GM19239 (cell line): Measurements from ENCODE around the gene MMP24.
"Not testable (repeated sequence)": the region's sequence is repeated elsewhere in the genome, so short reads cannot be mapped to it uniquely, and the experiment has no call there.

Source experiments
- DNase-seq: peaks from one replicate; pipeline ENCODE4 v3.0.0; 2011; ENCODE audit warnings: low spot score; ENCODE audit not compliant: insufficient read length
- FAIRE-seq: peaks from 2 replicates; lab custom pipeline; 2011; peaks lifted over from hg19 to GRCh38; lab: Jason Lieb, UNC

Gene MMP24

DNA sequence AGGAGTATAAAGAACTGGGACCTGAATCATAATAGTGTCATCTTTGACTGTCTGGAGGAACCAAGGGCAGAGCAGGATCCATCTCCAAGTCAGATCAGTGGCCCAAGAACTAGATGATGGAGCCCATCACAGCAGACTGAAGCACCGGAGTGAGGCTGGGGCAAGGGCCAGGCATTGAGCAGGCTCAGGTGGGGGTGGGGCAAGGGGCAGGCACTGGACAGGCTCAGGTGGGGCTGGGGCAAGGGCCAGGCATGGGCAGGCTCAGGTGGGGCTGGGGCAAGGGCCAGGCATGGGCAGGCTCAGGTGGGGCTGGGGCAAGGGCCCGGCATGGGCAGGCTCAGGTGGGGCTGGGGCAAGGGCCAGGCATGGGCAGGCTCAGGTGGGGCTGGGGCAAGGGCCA is 26.1 kb downstream of the MMP24 start:
- not testable (repeated sequence) for FAIRE-seq, DNase-seq

DNA sequence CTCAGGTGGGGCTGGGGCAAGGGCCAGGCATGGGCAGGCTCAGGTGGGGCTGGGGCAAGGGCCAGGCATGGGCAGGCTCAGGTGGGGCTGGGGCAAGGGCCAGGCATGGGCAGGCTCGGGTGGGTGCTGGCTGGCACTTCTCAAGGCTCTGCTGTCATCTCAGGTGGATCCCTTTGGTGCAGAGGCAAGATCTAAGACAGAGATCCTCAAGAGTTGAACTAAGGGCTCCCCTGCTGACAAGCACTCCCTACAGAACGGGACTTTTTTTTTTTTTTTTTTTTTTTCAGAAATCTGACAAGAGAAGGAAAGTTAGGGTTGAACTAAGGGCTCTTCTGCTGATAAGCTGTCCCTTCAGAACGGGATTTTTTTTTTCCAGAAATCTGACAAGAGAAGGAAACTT is 26.5 kb downstream of the MMP24 start:
- FAIRE-seq, result no peak
- no peak for DNase-seq

DNA sequence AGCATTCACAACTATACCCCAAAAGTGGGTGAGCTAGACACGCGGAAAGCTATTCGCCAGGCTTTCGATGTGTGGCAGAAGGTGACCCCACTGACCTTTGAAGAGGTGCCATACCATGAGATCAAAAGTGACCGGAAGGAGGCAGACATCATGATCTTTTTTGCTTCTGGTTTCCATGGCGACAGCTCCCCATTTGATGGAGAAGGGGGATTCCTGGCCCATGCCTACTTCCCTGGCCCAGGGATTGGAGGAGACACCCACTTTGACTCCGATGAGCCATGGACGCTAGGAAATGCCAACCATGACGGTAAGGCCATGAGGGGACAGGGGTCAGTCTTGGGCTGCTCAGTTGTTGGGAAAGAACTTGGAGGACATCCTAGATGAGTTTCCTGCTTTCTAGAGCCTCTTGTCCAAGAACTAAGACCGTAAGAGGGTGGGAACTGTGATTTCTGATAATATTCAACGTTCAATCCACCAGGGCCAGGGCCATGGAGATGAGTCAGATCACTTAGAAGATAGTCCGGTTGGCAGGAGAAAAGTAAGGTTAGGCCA is 28.0 kb downstream of the MMP24 start:
- DNase-seq (no peak), FAIRE-seq (no peak)

DNA sequence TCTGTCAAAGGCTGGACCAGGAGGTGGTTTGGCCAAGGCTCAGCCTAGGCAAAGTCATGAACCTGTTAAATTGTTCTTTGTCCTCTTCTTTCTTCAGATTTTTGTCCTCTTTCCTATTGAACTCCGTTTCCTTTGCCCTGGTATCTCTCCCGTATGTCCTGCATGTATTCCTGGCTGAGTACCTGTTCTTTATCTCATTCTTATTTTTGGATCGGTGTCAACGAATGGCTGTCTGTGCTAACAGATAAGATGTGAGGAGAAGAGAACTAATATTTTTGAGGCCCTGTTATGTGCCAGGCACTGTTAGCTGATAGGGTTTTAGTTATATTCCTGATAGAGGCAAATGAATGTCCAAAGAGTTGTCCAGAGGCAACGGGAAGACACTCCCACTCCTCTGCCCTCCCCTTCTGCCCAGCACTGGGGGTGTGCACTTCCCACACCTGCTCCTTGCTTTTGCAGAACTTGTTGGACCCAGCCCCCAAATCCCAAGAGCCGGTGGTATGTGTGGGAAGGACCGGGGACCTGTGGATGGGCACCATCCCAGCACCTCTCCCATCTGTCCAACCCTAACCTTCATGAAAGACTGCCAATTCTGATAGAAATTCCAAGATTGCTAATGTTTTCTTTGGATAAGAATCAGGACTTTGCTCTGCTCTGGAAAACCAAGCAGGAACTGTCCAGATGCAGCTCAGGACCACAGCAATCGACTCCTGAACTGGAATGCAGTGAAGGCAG is 30.9 kb downstream of the MMP24 start:
- FAIRE-seq (no peak), DNase-seq (no peak)

DNA sequence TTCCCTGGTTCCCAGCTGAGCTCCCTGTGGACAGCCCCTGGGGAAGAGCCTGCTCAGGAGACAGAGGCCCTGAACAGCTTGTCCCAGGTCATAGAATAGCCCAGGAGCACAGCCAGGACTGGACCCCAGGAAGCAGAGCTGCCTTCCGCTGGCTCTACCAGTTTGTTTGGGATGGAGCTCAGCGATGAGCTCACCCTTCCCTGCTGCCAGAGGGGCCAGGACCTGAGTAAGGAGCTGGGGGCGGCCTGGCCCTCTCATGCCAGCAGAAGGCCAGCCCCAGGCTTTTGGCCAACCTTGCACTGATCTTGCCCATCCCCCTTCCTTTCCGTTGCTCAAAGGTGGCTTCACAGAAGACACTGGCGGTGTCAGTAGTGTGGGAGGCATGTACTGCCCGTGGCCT is 33.9 kb downstream of the MMP24 start:
- FAIRE-seq (no peak), DNase-seq (no peak)

DNA sequence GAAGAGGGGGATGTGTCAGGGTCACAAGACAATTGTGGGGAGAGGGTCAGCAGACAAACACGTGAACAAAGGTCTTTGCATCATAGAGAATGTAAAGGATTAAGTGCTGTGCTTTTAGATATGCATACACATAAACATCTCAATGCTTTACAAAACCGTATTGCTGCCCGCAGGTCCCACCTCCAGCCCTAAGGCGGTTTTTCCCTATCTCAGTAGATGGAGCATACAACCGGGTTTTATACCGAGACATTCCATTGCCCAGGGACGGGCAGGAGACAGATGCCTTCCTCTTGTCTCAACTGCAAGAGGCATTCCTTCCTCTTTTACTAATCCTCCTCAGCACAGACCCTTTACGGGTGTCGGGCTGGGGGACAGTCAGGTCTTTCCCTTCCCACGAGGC is 35.8 kb downstream of the MMP24 start:
- not testable (repeated sequence) for FAIRE-seq, DNase-seq

DNA sequence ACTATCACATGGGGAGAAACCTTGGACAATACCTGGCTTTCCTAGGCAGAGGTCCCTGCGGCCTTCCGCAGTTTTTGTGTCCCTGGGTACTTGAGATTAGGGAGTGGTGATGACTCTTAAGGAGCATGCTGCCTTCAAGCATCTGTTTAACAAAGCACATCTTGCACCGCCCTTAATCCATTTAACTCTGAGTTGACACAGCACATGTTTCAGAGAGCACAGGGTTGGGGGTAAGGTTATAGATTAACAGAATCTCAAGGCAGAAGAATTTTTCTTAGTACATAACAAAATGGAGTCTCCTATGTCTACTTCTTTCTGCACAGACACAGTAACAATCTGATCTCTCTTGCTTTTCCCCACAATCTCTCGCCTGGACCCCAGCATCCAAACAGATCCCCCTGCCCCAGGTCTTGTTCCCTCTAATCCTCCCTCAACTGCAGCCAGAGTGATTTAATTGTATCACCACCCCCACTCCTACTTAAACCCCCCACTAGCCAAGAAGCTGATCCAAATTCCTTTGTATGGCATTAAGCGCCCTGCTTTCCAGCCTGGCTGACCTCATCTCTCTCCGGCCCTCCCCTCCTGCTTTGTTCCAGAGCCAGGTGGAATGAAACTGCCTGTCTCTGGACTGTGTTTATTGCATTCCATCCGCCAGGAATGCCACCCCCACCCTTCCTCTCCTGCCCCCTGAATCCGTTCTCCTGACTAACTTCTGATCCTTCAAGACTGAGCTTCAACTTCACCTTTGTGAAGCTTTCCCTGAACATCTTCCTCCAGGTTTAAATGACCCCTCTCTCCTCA is 36.4 kb downstream of the MMP24 start:
- not testable (repeated sequence) for FAIRE-seq, DNase-seq

DNA sequence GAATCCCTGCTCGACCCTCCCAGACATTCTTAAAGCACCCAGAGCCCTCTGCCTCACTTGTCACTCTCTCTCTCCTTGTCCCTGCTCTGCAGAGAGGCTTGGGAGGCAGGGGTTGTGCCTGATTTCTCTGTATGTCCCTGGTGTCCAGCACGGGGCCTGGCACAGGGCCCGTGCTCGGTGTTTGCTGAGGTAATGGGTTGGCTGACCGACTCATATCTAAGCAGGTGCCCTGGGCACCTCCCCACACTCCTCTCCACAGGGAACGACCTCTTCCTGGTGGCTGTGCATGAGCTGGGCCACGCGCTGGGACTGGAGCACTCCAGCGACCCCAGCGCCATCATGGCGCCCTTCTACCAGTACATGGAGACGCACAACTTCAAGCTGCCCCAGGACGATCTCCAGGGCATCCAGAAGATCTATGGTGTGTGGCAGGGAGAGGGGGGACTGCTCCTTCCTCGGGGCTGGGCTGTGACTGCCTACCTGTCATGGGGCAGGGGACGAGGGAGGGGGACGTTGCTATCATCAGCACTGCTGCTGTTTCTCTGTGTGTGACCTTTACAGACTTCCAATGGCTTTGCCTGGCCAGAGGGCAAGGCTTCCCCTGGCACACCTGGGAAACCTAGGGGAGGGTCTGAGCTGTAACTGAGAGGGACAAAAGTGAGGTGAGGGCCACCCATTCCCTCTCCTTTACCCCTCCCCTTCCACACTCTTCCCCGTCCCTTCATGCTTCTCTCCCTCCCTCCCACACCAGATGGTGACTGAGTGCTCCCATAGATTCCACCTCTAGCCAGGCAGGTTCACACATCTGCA is 37.2 kb downstream of the MMP24 start:
- FAIRE-seq (no peak), DNase-seq (no peak)

DNA sequence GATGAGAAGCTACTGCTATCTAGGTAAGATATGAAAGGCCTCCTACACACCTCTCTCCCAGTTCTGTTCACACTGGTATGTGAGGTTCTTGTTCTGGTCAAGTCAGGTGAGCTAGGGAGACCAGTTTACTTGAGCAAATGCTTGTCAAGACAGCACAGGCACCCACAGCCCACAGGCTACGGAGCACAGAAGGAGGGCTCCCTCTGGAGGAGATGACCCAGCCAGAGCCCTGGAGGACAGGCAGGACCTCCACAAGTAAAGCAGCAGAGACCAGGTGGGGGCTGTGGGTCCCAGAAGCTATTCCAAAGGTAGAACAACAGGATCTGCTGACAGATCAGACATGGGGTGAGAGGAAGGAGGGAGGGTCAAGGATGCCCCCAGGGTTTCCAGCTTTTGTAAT is 38.3 kb downstream of the MMP24 start:
- DNase-seq, result no peak

DNA sequence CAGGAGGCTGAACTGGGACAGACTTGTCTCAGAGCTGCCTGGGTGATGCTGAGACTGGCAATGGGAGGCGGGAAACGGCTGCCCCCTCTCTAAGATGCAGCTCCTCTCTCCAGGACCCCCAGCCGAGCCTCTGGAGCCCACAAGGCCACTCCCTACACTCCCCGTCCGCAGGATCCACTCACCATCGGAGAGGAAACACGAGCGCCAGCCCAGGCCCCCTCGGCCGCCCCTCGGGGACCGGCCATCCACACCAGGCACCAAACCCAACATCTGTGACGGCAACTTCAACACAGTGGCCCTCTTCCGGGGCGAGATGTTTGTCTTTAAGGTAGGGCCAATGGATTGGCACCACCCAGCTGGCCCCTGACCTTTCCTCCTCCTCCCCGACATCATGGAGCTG is 40.6 kb downstream of the MMP24 start:
- no peak for FAIRE-seq

More for the DNA sequence above, 38.3 kb downstream of the MMP24 start:
- FAIRE-seq, result no peak

DNA sequence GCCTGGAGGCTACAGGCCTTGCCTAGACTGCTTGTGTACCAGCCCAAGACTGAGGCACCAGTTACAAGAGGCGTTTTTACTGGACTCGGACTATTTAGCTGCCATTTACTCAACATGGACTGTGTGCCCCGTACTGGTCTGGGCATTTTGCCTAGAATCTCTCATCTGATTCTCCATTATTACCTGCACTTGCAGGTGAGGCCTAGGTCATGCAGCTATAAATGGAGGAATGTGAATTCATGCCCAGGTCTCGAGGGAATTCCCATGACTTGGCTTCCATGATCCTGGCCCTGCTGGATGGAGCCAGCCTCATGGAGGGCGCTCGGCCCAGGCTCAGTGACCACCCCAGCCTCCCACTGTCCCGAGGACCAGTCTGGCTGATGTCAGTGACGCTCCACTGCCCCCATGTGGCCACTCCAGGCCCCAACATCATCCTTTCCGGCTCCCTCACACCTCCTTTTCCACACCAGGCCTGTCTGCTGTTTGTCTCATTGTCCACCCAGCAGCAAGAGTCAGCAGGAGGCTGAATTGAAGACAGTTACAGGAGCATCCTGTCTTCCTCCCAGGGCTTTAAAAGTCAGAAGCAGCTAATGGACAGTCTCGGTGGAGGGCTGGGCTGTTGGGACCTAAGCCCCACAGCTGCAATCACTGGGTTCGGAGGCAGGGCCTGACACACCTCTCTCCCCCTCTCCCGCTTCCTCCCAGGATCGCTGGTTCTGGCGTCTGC is 42.7 kb downstream of the MMP24 start:
- DNase-seq (peak; percentile 68), FAIRE-seq (peak; percentile 11)

More for the DNA sequence above, 40.6 kb downstream of the MMP24 start:
- DNase-seq, result no peak

DNA sequence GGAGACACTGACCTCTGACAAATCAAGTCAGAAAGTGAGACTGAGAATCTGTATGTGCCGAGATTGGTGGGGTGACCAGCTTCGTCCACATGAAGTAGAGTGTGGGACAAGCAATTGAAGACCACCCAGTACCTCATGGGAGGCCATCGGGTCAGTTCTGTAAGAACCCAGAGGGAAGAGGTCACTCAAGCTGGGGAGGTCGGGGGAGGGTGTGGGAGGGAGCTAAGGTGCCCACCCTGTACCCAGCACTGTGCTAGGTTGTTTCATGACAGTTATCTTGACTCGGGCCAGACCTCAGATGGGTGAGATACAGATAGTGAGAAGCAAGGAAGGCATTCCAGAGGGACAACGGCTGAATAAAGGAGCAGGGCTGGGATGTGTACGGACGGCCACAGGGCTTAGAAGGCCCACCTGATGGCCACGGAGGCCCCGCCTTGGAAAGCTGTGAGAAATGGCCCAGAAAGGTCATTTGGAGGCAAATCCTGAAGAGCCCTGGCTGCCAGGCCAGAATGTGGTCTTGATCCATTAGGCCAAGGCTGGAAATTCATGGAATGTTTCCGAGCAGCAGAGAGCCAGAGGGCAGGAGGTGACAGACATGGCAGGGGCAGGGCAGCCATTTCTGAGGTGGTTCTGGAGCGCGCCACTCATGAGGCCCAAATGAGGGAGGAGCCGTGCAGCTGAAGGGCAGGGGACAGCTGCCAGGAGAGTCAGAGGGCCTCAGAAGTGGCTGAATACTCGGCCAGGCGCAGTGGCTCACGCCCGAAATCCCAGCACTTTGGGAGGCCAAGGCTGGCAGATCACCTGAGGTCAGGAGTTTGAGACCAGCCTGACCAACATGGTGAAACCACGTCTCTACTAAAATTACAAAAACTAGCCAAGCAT is 43.8 kb downstream of the MMP24 start:
- no peak for FAIRE-seq
- no peak for DNase-seq

DNA sequence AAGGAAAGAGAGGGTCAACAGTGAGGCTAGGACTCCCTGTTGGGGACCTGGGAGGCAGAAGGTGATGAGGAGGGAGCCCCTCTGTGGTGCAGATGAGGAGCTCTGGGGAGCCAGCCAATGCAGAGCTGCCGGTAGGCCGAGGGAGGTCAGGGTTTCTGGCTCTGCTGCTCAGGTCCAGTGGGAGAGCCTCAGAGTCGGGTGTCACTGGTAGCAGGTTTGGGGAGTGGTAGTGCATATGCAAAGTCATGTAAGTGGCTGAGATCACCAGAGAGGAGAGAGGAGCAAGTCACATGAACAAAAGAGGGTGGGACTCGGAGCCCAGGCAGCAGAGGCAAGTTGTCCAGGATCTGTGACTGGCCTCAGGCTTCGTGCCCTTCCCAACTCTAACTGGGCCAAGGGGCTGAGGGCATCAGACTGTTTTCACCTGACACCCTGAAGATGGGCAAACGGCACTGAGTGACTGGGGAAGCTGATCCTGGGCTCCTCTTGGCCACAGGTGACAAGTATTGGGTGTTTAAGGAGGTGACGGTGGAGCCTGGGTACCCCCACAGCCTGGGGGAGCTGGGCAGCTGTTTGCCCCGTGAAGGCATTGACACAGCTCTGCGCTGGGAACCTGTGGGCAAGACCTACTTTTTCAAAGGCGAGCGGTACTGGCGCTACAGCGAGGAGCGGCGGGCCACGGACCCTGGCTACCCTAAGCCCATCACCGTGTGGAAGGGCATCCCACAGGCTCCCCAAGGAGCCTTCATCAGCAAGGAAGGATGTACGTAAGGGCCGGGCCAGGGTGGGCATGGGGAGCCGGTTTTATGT is 44.8 kb downstream of the MMP24 start:
- FAIRE-seq, result no peak

DNA sequence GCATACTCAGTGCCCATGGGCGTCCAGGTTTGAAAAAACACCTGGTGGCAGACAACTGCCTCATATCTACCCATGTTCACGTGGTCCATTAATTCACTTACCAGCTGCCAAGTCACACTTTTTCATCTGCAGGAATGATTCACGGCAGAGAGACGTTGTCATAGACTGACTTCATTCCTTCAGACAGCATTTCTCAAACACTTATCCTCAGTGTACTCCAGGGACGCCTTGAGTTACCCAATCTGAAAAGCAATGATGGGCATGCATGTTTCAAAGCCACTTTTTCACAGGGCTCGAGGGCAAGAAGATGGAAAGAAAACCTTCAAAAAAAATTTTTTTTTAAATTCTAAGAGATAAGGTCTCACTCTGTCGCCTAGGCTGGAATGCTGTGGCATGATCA is 45.4 kb downstream of the MMP24 start:
- DNase-seq, result no peak

More for the DNA sequence above, 44.8 kb downstream of the MMP24 start:
- no peak for DNase-seq

DNA sequence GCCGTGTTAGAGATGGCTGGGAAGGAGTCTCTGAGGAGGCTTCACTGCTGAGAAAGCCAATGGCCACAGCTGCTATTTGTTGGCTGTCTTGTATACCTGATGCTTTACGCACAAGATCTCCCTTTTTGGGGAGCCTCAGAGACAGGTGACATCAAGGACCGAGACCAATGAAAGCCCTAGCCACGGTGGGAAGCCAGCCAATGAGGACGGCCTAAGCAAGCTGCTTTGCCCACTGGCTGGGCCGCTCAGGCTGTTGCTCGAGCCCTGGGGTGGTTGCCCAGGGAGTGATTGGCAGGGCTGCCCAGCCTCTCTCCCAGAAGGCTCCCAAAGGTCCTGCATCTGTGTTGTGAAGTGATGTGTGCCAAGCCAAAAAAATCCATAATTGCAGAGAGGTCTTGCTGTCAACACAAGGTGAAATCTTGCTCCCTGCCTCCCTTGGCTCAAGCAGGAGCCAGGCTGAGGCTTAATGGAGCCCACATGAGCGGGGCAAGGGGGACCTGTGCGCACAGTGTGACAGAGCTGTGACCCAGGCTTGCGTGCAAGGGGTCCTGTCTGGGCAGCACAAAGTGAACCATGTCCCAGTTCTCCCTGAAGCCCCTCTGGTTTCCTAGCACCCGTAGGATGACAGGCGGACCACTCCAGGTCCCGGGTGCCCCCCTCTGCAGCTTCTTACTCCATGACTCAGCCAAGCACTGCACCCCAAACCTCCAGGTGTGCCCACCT is 47.1 kb downstream of the MMP24 start:
- no peak for DNase-seq

More for the DNA sequence above, 45.4 kb downstream of the MMP24 start:
- FAIRE-seq, result no peak

DNA sequence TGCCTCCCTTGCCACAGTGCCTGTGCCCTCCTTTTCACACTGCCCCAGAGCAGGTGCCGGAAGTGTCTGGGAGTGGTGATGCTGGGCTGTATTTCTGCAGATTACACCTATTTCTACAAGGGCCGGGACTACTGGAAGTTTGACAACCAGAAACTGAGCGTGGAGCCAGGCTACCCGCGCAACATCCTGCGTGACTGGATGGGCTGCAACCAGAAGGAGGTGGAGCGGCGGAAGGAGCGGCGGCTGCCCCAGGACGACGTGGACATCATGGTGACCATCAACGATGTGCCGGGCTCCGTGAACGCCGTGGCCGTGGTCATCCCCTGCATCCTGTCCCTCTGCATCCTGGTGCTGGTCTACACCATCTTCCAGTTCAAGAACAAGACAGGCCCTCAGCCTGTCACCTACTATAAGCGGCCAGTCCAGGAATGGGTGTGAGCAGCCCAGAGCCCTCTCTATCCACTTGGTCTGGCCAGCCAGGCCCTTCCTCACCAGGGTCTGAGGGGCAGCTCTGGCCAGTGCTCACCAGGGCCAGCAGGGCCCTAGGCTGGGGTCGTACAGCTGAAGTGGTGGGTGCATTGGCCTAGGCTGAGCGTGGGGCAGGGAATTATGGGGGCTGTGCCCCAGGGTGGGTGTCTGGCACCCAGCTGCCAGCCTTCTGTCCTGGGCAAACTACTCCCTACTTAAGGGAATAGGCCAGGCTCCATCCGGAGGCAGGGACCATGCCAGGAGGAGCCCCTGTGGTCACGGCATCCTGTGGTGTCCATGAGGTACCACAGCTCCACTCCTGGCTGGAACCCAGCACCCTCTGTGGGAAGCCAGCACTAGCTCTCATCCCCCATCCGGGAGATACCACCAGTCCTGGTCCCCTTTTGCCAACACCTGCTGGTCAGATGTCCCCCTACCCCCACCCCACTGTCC is 47.9 kb downstream of the MMP24 start:
- DNase-seq (no peak), FAIRE-seq (no peak)

More for the DNA sequence above, 47.1 kb downstream of the MMP24 start:
- no peak for FAIRE-seq
